ENCODE measurements around the gene CDKL5.

GRCh38 chrX:18491587-18492340 lies 66.4 kb downstream of the CDKL5 start:
- TF ChIP-seq EZH2 (IDR thresholded peaks at IDR 0.05) (no peak), POLR2AphosphoS5 (IDR thresholded peaks at IDR 0.05; ENCODE audit: borderline replicate concordance, low read depth, low read length) (no peak), FOXP2 (optimal IDR thresholded peaks at IDR 0.05; ENCODE audit: control extremely low read depth, extremely low read length, insufficient read depth) (no peak)

Data from SK-N-MC (cell line).